K562 (cell line): ENCODE results near the gene ZFPM1. TPM values are rescaled to one million over a fixed set of nuclear protein-coding genes. Genes with fewer than 3 reads are reported as not detected.

Experiments
- ATF6 ChIP-seq: sonication (generic); formaldehyde crosslinking; IDR thresholded peaks from 2 replicates; pipeline ENCODE4 v1.4.0; 2020; ENCODE audit warnings: mild to moderate bottlenecking, missing genetic modification reagents
- CCNT2 ChIP-seq: IDR thresholded peaks from 2 replicates; pipeline ENCODE4 v1.6.1; 2011; ENCODE audit warnings: borderline replicate concordance, low read depth, mild to moderate bottlenecking, moderate library complexity, mixed read lengths, low read length; ENCODE audit not compliant: insufficient read length; ENCODE audit errors: extremely low read depth
- EHMT2 ChIP-seq: fragments of 450-650 bp; IDR thresholded peaks from 2 replicates; pipeline ENCODE4 v1.6.1; 2018; ENCODE audit warnings: antibody characterized with exemption
- GATA2 ChIP-seq: sonication (generic); formaldehyde crosslinking; IDR thresholded peaks from 2 replicates; pipeline ENCODE4 v1.4.0; 2020; ENCODE audit warnings: mild to moderate bottlenecking, missing genetic modification reagents
- HCFC1 ChIP-seq: IDR thresholded peaks from 2 replicates; pipeline ENCODE4 v1.6.1; 2012; ENCODE audit warnings: low read depth, low read length, improper control_type of control experiment
- HMG20A ChIP-seq: fragments of 450-650 bp; formaldehyde crosslinking; conservative IDR thresholded peaks from 2 replicates; pipeline ENCODE4 v1.4.0; 2020; ENCODE audit warnings: mild to moderate bottlenecking, mixed read lengths
- MAZ ChIP-seq, 2 experiments: fragments of 450-650 bp in 1 of 2; sonication (generic) in 1 of 2; formaldehyde crosslinking; IDR thresholded peaks in 1 of 2; conservative IDR thresholded peaks in 1 of 2; 2 replicates each; pipeline versions ENCODE4 v1.4.0 to v1.5.0; 2020; ENCODE audit warnings: mild to moderate bottlenecking in 1 of 2, missing genetic modification reagents in 1 of 2
- NR3C1 ChIP-seq: sonication (generic); formaldehyde crosslinking; IDR thresholded peaks from 2 replicates; pipeline ENCODE4 v1.8.1; 2022; ENCODE audit warnings: missing genetic modification reagents
- PCBP1 ChIP-seq: fragments of 200-400 bp; formaldehyde crosslinking; IDR thresholded peaks from 2 replicates; pipeline ENCODE4 v1.6.1; 2018; ENCODE audit warnings: mild to moderate bottlenecking, low read depth, low read length; ENCODE audit not compliant: poor library complexity, severe bottlenecking
- PURB ChIP-seq: sonication (generic); formaldehyde crosslinking; IDR thresholded peaks from 2 replicates; pipeline ENCODE4 v1.9.0; 2021; ENCODE audit warnings: low read depth, mild to moderate bottlenecking, missing genetic modification reagents
- RBM17 ChIP-seq: fragments of 200-400 bp; formaldehyde crosslinking; IDR thresholded peaks from 2 replicates; pipeline ENCODE4 v1.6.1; 2017; ENCODE audit warnings: low read depth, mild to moderate bottlenecking, low read length, borderline replicate concordance
- TOE1 ChIP-seq, 2 experiments: fragments of 450-650 bp in 1 of 2; sonication (generic) in 1 of 2; formaldehyde crosslinking in 1 of 2; IDR thresholded peaks; 2 replicates each; pipeline versions ENCODE4 v1.7.1 to v1.8.0; 2016 to 2022; ENCODE audit warnings: borderline replicate concordance in 2 of 2, mild to moderate bottlenecking in 2 of 2, antibody characterized with exemption in 1 of 2, inconsistent platforms in 1 of 2, low read depth in 1 of 2, missing genetic modification reagents in 1 of 2, moderate library complexity in 1 of 2
- XRCC4 ChIP-seq: IDR thresholded peaks from one replicate; pipeline ENCODE4 v1.6.1; 2011; ENCODE audit not compliant: insufficient read depth, insufficient read length; ENCODE audit errors: extremely low read depth
- ZKSCAN1 ChIP-seq: fragments of 150-350 bp; IDR thresholded peaks from 2 replicates; pipeline ENCODE4 v1.6.1; 2016; ENCODE audit warnings: low read depth, low read length
- ZNF584 ChIP-seq: fragments of 200-800 bp; sonication (Bioruptor generic); IDR thresholded peaks from 2 replicates; pipeline ENCODE4 v1.6.1; 2016; ENCODE audit warnings: low read depth, mild to moderate bottlenecking, missing genetic modification characterization, missing compliant biosample characterization
- ZNF609 ChIP-seq: sonication (generic); formaldehyde crosslinking; IDR thresholded peaks from 2 replicates; pipeline ENCODE4 v1.8.1; 2023; ENCODE audit warnings: missing genetic modification reagents, mild to moderate bottlenecking, borderline replicate concordance
- ZNF644 ChIP-seq: fragments of 200-800 bp; sonication (Bioruptor generic); IDR thresholded peaks from 2 replicates; pipeline ENCODE4 v1.6.1; 2016; ENCODE audit warnings: low read depth, missing genetic modification characterization, missing compliant biosample characterization
- polyA plus RNA-seq, 8 experiments: library from polyadenylated mRNA; depleted of rRNA in 4 of 8; stranded (reverse) in 5 of 8; unstranded in 3 of 8; fragments of >200 nt; fragmentation: Nextera tagmentation in 2 of 8; fragmentation: Illumina TruSeq in 1 of 8; extraction: Ambion mirVana in 2 of 8; extraction: Trizol in 1 of 8; gene quantifications; 2 replicates each; pipeline versions ENCODE4 v1.2.1 to v1.2.3, GENCODE V29; 2011 to 2014; ENCODE audit warnings: inconsistent platforms in 1 of 8, missing spikeins in 1 of 8
- total RNA-seq, 7 experiments: library from RNA; depleted of rRNA in 6 of 7; stranded (reverse); fragments of >200 nt in 6 of 7; fragmentation: Illumina TruSeq in 2 of 7; extraction: Trizol in 2 of 7; gene quantifications; 2 replicates each; pipeline versions ENCODE4 v1.2.1 to v1.2.3, GENCODE V29; 2011 to 2021; ENCODE audit warnings: low replicate concordance in 1 of 7
- TF ChIP-seq, protein P1 (sequence below): sonication (generic); formaldehyde crosslinking; IDR thresholded peaks from 2 replicates; pipeline ENCODE4 v1.8.0; 2022; ENCODE audit warnings: missing genetic modification reagents, mild to moderate bottlenecking, borderline replicate concordance

The ZFPM1 gene
- total and polyA plus RNA-seq, 9 of the 15 experiments (the other 6 are each of a cell fraction or from before 2014, with no cell fraction given), result 0.03 to 35.9 (median 1.4) TPM

DNA sequence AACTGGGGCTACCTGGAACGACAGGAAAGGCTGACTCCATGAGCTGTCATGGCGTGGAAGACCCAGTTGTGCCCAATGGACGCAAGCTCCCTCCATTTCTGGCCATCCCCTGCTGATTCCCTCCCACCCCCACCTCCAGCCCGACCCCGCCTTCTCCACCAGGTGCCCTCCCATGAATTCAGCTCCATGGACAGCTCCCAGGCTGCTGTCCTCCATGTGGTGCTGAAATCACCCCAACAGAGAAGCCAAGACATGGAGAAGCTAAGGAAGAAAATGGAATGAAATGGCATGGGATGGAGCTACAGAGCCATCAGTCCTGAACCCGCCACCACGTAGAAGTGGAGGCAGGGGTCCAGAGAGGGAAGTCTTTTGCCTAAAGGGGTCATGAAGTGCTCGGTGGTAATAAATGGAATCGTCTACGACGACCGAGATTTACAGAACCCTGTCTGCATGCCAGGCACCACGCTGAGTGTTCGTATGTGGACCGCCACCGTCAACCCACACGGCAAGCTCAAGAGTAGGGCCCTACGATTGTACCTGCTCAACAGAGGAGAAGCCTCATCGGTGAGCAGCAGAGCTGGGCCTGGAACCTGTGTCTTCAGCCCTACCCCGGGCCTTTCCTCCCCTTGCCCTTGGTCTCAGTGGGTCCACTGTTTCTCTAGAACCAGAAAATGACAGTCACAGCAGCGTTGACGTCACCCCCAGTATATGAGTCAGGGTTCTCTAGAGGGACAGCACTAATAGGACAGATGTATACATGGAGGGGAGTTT, 107.8 kb downstream of the ZFPM1 start (continued):
- TF ChIP-seq HCFC1 (peak; percentile 54), EHMT2 (peak; percentile 100), PURB (CRISPR knock-in tag) (no peak), ZKSCAN1 (no peak), ZNF644 (peak; percentile 98), CCNT2 (no peak), XRCC4 (no peak), GATA2 (peak; percentile 69), ZNF609 (CRISPR knock-in tag) (peak; percentile 99), RBM17 (no peak), ZNF584 (CRISPR knock-in tag) (peak; percentile 93), PCBP1 (no peak), HMG20A (CRISPR knock-in tag) (no peak), TOE1 (IDR thresholded peaks at IDR 0.05; ENCODE audit: borderline replicate concordance) (no peak), TOE1 (CRISPR knock-in tag; IDR thresholded peaks at IDR 0.05; ENCODE audit: borderline replicate concordance, low read depth) (peak; percentile 99), MAZ (CRISPR knock-in tag; conservative IDR thresholded peaks at IDR 0.05 in 1 of 2, IDR thresholded peaks at IDR 0.05 in 1 of 2) (peak in 1 of 2 experiments; percentile 99; a peak in 2 of 4 replicates), NR3C1 (CRISPR knock-in tag) (peak; percentile 99), ATF6 (peak; percentile 99)
- TF ChIP-seq, protein P1, sequence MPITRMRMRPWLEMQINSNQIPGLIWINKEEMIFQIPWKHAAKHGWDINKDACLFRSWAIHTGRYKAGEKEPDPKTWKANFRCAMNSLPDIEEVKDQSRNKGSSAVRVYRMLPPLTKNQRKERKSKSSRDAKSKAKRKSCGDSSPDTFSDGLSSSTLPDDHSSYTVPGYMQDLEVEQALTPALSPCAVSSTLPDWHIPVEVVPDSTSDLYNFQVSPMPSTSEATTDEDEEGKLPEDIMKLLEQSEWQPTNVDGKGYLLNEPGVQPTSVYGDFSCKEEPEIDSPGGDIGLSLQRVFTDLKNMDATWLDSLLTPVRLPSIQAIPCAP (CRISPR knock-in tag), result peak; percentile 96; the same call in 1 of the 2 replicates
